Raji (cell line): ENCODE measurements around the gene MBTPS1.

Experiments
- POLR2A ChIP-seq: IDR thresholded peaks from 2 replicates; pipeline ENCODE4 v1.6.1; 2011; ENCODE audit warnings: low read depth, low read length, control low read depth; ENCODE audit not compliant: insufficient read depth

The MBTPS1 gene

GRCh38 chr16:84043486-84044117 lies 73.1 kb downstream of the MBTPS1 start:
- no peak for TF ChIP-seq POLR2A

GRCh38 chr16:84042879-84043485 lies 73.8 kb downstream of the MBTPS1 start:
- TF ChIP-seq POLR2A, result no peak

DNA sequence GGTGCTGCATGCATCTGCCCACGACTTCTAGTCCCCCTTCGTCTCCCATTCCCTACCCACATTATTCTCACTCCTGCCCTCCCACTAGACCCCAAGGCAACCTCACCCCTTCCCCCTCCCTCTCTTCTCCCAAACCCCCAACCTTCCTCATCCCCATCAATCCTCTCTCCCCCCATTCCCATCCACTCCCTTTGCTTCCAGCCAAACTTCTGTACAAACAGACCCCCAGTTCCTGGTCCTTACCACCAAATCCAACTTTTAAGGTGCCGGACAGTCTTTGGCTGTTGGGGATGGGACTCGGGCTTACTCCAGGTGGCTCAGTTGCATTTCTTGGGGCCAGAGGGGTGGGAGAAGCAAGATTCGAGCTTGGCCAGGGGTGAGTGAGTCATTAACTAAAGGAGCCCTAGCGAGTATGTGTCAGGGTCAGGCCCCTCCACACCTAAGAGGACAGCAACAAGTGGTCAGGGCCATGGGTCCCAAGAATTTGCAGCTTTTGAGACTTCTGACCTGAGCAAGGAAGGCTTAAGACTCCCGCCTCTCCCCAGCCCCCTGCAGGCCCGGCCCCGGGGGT lies 74.3 kb downstream of the MBTPS1 start, which contains the start of gene SLC38A8:
TSS of gene SLC38A8 (minus strand) at position 488 of the 571 bp plus-strand sequence. CDS start 638 bp downstream, outside the sequence.
- no peak for TF ChIP-seq POLR2A

DNA sequence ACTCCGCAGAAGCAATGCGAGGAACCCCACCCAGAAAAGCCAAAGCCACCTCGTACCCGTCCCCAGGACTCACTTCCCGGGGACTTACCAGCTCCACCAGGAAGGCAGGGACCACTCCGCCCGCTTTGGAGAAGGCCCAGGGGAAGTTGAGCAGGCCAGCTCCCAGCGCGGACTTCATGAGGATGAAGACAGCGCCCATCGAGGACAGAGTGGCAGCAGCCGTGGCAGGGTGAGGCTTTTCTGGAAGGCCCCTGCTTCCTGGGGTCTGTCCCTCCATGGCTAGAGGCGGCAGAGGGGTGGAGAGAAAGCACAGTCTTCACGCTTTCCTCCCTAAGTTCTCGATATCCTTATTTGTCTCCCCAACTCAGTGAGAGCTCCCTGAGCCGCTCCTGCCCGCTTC lies 74.9 kb downstream of the MBTPS1 start:
- TF ChIP-seq POLR2A, result no peak

- no peak for TF ChIP-seq POLR2A
Observed at GRCh38 chr16:84040823-84041820, 75.6 kb downstream of the MBTPS1 start.

DNA sequence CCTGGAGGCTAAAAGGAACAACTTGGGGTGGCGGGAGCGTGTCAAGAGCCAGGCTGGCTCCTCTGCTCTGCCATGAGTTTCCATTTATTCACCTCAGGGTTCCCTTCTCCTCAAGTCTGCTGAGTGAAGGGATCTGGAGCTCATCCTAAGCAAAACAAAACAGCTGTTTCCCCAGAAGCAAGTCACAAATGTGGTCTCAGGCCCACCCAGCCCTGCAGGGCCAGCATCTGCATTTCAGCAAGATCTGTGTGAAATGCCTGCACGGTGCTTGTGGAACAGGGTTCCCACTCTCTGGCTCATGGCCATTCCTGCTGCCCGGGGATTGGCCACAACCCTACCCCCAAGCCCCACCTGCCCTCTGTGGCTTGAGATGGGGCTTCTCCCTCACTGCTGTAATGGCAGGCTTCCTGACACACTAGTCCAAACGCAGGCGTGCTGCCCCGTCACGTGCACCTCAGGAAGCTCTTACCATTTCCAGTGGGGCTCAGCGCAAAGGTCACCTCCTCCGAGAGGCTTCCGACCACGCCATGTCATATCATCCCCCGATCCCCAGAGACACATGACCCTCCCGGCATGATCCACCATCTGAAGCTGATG lies 76.4 kb downstream of the MBTPS1 start:
- TF ChIP-seq POLR2A, result no peak

DNA sequence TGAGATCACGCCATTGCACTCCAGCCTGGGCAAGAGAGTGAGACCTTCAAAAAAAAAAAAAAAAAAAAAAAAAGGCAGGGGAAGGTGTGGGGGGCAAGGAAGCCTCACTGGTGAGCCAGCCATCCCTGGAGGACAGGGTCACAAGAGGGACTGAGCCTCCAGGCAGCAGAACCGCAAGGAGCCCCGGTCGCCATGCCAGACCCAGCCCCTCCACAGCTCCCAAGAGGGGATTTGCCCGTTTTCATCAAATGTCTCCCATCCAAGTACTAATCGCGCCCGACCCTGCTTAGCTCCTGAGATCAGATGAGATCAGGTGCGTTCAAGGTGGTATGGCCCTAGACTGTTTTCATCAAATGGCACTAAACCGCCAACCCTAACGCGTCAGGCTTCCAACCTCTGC lies 77.0 kb downstream of the MBTPS1 start:
- no peak for TF ChIP-seq POLR2A

DNA sequence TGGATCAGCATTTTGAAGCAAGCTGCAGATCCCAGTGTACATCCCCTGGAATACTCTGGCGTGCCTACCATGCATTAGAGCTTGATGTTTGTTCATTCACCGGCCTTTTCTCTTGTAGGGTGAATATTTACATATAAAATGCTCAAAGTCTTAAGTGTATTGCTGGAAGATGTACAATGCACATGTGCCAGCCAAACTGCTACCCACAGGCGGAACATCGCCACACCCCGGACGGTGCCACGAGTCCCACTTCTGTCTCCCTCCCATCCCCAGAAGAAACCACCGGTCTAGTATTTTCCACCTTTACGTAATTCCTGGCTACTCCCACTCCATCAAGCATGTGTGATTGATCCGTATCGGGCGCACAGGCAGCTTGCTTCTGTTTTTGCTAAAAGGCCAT lies 78.3 kb downstream of the MBTPS1 start:
- TF ChIP-seq POLR2A, result no peak

DNA sequence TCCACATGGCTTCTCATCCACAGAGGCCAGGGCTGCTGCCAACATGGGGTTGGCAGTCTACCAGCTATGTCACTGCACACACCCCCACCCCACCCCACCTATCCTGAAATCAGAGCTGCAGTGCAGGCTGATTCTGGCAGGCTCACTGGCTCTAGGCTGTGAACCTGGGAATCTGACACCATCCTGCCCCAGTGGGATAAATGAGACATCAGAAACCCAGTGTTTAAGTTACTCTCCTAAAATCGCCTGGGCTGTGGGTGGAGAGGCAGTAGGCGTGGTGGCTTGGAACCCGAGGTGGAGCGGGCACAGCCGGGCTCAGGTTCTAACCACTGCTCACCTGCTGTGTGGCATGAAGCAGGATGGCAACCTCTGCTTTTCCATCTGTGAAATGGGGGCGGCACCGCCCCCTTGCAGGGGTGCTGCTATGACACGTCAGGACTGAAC lies 79.7 kb downstream of the MBTPS1 start:
- TF ChIP-seq POLR2A, result no peak

DNA sequence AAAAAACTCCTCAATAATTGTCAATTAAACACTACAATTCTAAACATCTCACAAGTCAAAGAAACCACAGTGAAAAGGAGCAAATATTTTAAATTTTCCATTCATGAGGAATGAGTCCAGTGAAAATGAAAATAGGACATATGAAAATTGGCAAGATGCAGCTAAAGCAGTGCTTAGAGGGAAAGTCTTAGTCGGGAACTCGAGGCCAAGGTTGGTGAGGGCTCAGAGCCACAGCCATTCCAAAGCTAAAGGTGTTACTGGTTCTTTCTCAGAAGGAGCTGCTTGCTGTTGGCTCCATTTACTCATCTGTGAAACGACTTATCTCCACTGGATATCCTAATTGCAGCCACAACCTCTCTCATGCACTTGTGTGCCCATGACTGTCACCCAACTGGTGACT lies 80.6 kb downstream of the MBTPS1 start:
- TF ChIP-seq POLR2A, result no peak

DNA sequence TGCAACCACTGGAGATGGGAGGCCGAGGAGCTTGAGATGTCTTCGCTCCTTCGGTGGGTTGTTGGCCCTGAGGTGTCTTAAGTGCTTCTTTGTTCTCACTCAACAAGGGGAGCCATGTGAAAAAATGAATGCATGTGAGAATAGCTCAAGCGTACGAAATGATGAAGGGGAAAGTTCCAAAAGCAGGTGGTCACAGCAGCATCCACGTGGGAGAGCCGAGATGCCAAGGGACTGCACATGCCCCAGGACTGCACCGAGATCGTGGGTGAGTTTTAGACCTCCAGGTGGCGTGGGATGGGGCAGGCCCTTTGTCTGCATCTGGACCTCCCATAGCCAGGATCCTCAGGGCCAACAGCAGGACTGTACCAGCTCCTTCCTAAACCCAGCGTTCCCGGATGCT lies 82.2 kb downstream of the MBTPS1 start:
- no peak for TF ChIP-seq POLR2A

GRCh38 chr16:84033251-84034195 lies 83.2 kb downstream of the MBTPS1 start:
- no peak for TF ChIP-seq POLR2A

- no peak for TF ChIP-seq POLR2A
Observed at GRCh38 chr16:84032458-84033178, 84.1 kb downstream of the MBTPS1 start.
